Measurements from ENCODE around the gene ICOS.

GRCh38 chr2:203999835-204000234, 63.3 kb downstream of the ICOS start:
- no peak for TF ChIP-seq EZH2 (IDR thresholded peaks at IDR 0.05; ENCODE audit: borderline replicate concordance, low read length)
- TF ChIP-seq CTCF (conservative IDR thresholded peaks at IDR 0.05 in 1 of 2, IDR thresholded peaks at IDR 0.05 in 1 of 2; ENCODE audit: extremely low read depth in 1 of 2, insufficient read depth in 1 of 2, low read depth in 1 of 2, low read length in 2 of 2), result no peak

Data from mammary epithelial cell (primary cell).